Kidney glomerular epithelial cell (primary cell): Measurements from ENCODE around the gene P2RX1.

ENCODE experiments used
- DNase-seq: peaks from one replicate; lab custom pipeline; 2025; lab: John Stamatoyannopoulos, UW

The P2RX1 gene

DNA sequence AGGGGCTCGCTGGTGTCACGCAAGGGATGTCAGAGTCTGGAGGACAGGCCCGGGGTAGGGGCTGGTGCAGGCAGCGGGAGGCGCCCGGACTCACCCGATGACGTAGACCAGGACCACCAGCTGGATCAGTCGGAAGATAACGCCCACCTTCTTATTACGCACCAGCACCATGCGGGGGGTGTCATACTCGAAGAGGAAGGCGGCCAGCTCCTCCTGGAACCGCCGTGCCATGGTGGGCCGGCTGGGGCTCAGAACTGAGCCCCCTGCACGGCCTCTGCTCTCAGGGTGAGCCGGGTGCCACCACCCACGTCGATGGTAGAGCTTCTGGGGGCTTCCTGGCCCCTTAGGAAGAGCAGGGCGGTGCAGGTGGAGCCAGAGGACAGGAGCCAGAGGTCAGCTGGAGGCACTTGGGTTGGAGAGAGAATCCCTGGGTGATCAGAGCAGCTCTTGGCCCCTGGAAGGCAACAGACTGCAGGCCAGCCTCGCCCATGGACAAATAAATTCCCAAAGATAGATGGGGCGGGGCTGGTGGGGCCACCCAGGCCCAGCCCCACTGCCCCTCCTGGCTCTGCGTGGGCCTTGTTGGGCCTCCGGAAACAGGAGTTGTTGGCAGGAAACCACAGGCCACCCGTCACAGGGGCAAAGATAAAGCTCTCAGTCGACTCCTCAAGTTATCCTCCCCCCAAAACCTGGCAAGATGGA lies at the start of gene P2RX1:
Gene P2RX1 (minus strand): TSS at position 471 of the 702 bp plus-strand sequence. CDS start 240 bp downstream, at position 231.
- DNase-seq = no peak

DNA sequence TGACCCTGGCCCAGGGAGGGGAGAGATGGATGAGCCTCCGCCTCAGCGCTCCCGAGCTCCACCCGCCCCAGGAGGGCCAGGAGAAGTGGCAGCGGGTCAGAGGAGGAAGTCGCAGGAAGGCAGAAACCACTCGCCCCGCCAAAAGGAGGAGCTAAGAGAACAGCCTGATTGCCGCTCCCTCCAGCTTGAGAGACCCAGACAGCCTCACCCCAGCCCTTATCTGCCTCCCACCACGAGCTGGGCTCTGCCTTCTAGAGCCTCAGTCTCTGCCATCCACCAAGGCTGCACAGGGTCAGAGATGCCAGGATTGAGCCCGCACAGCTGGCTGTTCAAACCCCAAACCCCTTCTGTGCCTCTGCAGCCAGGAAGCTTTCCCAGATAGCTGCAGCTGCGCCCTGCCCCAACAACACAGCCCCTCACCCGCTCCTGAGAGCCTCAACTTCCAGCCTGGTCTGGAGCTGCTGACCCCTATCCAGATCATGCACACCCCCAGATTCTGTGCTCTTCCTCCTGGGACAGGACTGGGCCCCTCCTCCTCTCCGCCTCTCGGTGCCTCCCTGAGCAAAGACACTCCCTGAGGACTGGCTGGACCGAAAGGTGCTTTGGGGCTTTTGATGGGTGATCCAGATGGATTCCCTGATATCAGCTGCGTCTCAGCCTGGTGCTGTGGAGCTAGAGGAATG lies 49.0 kb upstream of the P2RX1 start:
- no peak for DNase-seq

DNA sequence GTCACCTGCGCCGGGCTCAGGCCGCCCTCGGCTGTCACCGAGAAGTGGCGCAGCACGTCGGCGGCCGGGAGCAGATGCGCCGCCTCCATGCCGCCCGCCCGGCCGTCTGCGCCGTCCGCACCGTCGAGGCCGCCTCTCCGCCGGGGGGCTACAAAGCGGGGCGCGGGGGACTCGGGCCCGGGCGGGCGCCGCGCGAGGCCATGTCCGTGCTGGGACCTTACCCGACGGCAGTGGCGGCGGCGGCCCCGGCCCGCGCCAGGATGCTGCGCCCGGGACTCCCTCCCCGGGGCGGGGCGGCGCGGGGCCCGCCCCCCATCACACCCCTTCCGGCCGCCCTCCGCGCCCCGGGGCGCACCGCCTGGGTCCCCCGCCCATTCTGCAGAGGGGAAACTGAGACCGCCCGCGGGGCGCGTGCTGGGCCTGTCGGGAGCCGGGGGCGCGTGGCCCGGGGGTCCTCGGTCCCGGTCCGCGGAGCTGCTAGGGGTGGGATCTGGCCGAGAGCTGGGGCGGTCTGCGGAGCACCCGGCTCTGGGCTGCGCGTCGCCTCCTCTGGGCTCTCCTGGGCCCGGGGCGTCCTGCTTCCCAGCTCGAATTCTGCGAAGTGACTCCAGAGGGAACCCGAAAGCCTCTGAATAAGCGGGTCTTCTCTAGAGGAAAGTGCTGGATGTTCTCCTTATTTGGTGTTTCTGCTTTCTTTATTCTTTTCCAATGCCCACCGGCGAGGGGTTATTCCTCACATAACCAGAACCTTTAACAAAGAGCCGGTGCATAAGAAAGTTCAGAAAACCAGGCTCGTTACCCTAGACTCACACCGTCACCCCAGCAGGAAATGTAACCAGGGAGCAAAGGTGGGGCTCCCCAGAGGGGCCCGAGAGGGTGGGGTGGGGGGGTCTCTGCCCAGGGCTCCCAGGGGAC lies 48.2 kb upstream of the P2RX1 start, which contains the start of gene ATP2A3:
Gene ATP2A3 (minus strand): TSS at position 235 of the 915 bp plus-strand sequence. CDS start 146 bp downstream, at position 89.
- no peak for DNase-seq

DNA sequence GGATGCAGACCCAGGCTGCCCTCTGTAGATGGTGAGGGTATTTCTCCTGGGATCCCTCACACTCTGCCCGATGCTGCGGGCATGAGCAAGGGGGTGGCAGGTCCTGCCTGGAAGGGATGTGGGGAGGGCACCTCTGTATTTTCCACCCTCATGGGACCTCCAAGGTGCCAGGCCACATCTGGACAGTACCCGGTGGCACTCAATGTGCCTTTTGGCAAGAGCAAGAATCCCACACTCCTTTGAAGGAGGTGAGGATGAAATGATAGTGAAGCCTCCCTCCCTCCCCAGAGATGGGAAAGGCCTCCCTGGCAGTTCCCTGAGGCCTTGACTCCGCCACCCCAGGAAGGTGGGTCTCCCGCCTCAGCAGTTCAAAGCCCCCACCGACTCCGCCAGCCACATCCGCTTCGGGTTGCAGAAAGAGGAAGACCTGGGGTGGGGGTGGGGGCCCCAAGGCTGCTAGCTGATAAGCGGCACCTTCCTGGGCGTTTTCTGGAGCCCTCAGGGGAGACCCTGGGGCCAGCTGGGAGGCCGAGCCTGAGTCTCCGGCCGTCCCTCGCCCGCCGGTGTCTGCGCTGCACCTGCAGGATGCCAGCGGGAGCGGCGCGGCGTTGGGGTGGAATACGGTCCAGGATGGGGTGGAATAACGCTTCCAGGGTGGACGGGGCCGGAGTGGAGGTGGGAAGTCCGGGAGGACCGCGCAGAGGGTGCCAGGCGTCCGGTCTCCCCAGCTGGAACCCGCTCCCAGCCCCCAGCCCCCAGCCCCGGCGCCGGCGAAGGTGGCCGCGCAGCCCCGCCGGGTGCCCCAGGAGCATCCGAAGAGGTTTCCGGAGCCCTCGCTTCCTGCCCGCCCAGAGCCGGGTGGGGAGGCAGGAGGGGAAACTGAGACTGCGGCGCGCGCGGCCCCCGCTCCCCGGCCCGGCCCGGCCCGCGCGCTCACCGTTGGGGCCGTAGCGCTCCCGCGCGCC lies 47.3 kb upstream of the P2RX1 start:
- no peak for DNase-seq

DNA sequence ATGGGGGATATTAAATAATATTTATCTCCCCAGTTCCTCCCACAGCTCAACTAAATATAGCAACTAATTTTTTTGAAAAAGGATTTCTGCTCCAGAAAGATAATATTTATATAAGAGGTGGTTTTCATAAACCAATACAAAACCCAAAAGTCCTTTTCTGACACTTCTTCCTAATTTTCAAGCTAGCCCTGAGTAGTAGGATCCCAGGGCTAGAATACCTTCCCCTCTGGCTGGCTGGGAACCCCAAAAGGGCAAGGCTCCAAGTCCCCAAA lies 46.6 kb upstream of the P2RX1 start:
- DNase-seq = no peak

DNA sequence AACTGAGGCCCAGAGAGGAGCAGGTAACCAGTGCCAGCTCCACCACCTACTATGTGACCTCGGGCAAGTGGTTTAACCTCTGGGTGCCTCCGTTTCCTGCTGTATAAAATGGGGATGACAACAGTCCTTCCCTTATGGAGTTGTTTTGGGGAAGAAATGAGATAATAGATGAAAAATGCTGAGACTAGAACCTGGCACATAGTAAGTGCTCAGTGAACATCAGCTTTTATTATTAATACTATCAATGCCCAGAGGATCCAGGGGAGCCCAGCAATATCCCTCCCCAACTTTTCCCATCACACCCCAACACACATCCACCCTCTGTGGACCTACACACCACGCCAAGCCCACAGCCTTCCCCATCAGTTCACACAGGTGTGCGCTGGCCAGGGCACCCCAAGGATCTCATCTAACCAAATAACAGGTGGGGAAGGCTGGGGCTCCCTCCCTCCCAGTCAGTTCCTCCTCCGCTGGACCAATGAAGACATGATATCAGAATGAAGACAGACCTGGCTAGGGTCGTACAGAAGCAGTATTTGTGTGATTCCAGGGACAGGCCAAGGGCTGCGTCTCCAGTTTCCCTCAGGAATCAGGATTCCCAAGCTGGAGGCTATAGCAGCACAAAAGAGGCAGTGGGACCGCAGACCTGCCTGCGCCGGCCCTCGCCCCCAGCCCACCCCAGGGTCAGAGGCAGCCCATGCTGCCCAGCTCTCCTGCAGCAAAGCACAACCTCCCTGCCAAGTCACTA lies 46.1 kb upstream of the P2RX1 start:
- no peak for DNase-seq

DNA sequence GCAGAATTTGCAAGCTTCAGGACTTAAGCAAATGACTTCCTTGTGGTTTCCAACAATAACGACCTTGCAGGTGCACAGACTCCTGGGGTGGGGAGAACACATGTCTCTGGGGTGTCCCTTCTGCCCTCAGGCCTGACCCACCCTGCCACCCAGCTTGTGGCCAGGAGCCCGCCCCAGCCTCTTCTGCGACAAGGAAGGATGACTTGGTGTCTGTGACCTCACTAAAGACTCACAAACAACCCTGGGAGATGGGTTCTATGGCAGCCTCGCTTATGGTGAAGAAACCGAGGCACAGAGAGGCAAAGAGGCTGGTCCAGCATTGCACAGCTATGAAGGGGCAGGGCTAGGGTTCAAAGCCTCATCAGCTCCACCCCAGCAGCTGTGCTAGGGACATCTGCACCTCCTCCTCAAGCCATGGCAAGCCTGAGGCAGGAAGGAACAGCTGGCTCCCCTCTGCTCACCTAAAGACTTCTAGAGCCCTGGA lies 45.3 kb upstream of the P2RX1 start:
- no peak for DNase-seq

DNA sequence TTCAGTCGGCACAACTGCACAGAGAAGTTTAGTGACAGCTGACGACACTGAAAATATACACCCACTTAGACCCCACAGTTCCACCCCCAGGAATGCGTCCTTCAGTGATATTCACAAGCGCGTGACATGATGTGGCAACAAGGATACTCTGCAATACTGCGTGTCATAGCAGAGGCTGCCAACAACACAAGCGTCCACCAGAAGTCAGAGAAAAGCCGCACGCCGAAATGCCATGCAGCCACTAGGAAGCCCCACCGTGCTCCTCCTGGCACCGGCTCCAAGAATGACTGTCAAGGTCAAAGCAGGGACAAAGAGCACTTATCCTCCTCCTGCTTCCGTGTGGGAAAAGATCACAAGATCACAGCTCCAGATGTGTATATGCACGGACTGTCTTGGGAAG lies 44.5 kb upstream of the P2RX1 start:
- no peak for DNase-seq

DNA sequence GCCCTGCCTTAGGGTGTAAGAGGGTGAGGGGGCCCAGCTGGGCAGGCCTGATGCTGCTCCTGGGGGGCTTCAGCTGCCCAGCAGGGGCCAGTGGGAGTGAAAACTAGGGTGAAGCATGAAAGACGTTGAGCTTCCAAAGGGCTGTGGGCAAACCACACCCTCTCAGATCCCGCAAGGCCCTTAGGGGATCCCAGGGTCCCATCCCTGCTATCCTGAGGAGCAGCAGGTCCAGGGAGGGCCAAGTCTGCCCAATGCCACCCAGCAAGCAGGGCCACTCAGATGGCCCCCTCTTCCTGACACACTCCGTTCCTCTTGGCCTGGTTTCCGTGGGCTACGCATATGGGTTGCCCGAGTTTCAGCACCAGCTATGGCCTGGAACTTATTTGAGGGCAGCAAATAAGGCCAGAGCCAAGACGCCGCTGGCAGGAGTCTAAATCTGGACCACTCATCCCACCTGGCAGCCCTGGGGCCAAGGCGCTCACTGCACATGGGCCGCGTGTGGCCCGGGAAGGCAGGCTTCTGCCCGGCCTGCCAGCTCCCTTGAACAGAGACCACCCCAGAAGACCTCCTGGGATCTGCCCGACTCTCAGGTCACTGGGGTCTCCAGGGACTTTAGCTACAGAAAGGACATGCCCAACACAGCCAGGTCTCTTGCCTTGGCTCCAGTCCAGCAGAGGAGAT lies 43.8 kb upstream of the P2RX1 start:
- no peak for DNase-seq

DNA sequence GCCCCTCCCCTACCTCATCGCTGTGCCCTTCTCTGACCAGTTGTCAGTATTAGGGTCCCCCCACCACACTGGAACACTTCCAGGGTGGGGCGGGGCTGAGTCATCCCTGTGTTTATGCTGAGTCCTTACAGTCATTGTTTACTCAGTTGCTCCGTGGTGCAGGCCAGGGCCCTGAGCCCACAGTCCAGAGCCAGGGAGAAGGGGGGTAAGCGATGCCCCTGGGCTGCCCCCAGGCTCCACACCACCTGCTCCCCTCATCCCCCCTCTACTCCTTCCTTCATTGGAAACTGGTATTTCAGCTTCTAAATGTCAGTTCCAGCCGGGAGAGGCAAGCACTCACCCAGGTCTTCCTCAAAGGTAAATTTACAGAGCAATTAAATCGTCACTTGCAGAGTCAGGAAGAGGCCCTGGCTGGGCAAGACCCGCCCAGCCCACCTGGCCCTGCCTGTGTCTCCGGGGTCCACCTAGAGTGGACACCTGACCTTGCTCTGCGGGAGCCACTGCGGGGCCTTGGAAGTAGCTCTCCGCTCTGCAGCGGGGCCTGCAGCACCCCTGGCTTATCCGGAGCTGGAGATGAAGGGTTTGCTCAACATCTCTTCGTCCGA lies 43.1 kb upstream of the P2RX1 start:
- no peak for DNase-seq

DNA sequence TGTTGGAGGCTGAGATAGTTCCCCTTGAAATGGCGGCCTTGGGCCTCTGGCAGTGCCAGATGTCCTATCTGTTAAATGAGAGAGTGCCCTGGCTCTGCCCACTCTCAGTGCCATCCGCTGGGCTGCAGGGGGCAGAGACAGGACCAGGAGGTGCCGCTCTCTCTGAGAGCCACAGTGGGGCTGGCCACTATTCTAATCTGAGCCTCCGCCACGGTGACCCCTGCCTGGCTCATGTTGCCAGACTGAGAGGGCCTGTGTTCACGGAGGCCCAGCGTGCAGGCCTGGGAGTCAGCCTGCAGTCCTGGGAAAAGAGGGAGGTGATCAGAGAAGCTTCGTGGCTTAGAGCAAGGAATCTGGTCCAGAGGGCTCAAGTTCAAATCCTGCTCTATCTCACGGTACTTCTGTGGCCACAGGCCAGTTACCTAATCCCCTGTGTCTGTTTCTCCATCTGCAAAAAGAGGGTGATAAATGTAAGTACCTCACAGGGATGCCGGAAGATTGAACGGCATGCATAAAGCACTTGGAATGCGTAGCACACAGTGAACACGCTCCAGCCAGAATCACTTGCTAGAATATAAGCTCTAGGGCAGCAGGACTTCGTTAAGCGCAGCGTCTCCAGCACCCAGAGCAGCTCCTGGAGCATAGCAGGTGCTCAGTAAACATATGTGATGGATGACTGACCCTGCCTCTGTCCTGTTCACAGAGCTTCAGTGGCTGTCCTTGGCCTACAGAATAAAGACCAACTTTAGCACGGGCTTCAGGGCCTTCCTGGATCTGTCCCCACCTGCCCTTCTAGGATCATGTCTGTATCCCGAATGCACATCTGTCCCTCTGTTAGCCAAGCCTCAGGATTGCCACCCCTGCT lies 41.7 kb upstream of the P2RX1 start:
- DNase-seq = no peak

DNA sequence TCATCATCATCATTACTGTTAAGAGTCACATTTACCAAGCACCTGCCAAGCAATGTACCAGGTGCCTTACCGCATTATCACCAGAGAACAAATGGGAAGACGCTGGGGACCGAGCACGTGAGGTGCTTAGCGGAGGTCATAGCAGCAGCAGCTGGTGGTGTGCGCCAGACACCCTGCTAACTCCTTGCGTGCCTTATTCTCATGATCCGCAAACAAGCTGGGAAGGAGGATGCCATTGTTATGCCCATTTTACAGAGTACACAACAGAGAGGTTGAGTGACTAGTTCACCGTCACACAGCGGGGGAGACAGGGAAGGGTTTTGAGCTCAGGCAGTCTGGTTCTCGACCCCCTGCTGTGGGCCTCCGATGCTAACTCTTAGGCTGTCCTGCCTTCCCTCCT lies 40.7 kb upstream of the P2RX1 start:
- DNase-seq = no peak

DNA sequence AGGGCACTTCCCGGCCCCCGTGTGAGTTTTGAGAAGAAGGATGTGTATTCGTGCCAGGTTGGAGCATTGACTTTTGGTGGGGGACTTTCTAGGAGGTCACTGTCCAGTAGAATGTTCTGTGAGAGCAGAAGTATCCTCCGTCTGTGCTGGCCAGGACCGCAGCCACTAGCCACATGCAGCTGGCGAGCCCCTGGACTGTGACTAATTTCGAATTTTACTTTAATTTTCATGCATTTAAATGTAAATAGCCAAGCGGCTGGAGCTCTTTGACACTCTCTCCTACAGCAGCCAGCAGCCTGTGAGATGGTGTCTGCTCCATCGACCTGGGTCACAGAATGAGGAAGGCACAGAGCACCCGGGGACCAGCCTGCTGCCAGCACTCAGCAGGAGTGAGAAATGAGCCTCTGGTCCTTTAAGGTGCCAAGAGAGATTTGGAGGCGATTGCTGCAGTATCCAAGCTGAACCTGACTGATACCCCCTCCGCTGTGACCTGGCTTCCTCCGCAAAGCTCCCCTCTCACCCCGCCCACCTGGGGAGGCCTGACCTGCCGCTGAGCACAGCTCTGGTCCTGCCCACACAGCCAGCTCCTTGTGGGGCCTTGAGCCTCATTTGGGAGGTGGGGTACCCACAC lies 40.2 kb upstream of the P2RX1 start:
- DNase-seq = no peak

DNA sequence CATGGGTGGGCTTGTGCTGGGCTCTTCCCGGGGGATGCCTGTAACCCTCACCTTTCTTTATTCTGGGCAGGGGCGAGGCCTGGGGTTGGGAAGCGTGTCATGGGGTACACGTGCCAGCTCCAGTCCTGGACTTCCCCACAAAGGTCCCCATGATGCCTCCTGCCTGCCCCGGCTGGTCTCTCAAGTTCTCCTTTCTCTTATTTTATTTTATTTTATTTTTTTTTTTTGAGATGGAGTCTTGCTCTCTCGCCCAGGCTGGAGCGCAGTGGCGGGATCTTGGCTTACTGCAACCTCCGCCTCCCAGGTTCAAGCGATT lies 39.4 kb upstream of the P2RX1 start:
- DNase-seq = no peak

DNA sequence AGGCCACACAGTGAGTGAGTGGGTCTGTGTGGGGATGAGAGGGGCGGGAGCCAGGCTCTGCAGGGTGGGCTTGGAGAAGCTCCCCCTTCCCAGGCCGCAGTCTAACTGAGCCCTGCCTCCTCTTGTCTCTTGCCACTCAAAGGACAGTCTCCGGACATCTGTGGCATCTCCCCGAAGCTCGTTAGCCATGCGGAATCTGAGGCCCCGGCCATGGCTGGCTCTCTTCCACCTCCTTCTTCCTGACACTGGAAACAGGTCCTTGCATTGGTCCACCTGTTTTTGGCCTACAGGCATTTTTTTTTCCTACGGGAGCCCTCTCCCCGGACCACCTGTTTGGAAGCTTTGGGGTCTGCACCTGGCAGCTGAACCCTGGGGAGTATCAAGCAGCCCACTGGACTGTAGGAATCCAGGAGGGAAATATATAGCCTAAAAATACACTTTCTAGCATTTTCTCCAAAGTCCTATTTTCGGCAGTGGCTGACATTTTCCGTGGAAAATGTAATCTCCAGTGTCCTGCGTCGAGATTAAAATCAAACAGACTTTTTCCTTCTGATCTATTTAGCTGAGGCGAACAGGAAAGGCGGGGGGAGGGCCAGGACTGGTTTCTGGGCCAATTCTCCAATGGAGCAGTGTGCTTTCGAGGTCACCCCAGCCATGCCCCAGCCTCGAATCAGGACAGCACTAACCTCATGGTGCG lies 38.9 kb upstream of the P2RX1 start:
- no peak for DNase-seq

DNA sequence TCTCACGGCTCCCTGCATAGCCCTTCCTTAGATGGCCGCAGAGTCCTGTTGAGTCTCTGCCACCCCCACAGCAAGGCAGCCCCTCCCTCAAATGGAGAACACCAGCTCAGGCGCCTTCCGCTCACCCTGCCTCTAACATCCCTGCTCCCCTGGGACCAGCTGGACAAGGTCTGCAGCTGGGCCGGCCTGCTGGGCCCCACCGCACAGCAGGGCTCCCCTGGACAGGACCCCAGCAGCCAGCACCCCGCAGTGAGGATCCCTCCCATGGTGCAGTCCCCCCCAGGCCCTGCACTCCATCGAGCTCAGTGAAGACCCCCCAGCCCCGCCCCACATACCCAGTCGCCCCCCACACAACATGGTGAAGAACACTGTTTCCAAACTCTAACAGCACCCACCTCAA lies 37.8 kb upstream of the P2RX1 start:
- DNase-seq = no peak

DNA sequence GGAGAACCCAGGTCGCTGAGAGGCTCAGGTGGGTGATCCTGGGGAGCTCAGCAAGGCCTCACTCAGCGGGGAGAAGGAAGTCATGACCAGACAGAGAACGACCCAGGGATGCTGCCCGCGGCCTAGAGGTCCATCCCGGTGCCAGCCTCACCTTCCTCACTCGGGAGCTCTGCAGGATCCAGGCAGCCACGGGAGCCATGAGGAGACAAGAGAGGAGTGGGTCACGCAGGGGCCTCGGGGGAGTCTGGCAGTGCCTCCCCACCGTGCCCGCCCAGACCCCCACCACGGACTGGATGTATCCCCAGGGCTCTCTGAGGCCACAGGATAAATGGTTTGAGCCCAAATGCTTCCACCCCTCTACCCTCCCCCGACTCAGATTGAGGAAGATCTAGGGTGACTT lies 37.3 kb upstream of the P2RX1 start:
- DNase-seq = no peak

DNA sequence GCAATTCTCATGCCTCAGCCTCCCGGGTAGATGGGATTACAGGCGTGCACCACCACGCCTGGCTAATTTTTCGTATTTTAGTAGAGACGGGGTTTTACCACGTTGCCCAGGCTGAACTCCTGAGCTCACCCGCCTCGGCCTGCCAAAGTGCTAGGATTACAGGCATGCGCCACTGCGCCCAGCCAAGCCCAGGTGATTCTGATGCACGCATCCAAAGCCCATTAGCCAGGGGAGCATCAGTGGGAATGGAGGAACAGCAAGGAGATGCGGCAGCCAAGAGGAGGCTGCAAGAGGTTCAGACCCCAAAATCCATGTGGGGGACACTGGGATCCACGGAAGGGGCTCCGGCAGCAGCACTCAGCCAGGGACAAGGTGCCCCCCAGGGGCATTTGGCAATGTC lies 35.9 kb upstream of the P2RX1 start:
- no peak for DNase-seq
